Hematopoietic multipotent progenitor cell treated with erythropoietin and hydrocortisone succinate and interleukin-3 and kit ligand, for 17 days (in vitro differentiated cells): ENCODE results near the gene HDAC4.

Experiments
- DNase-seq: peaks from one replicate; pipeline ENCODE4 v3.0.0-alpha.2; 2015; ENCODE audit warnings: low spot score

The HDAC4 gene

DNA sequence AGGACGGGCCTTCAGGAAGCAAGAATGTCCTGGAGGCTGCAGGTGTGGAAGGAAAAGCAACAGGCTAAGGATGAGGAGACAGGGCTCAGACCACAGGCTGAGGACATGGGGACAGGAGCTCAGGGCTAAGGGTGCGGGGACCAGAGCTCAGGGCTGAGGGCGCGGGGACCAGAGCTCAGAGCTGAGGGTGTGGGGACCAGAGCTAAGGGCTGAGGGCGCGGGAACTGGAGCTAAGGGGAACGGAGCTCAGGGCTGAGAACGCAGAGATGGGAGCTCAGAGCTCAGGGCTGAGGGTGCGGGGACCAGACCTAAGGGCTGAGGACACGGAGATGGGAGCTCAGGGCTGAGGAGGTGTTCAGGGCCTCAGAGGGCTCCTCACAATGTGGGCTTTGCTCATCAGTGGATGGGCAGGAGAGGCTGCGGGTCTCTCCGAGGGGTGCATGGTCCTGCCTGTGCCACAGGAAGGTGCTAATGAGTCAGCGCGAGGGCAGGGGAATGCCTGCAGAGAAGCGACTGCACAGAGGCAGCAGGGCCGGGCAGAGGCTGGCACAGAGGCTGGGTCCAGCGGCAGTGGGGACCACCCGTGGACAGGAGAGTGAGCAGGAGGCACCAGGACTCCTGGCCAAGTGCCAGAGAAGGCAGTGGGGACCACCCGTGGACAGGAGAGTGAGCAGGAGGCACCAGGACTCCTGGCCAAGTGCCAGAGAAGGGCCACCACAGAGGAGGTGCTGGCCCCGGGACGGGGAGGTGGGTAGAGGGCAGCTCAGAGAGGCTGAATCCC is 281.3 kb downstream of the HDAC4 start:
- no peak for DNase-seq

DNA sequence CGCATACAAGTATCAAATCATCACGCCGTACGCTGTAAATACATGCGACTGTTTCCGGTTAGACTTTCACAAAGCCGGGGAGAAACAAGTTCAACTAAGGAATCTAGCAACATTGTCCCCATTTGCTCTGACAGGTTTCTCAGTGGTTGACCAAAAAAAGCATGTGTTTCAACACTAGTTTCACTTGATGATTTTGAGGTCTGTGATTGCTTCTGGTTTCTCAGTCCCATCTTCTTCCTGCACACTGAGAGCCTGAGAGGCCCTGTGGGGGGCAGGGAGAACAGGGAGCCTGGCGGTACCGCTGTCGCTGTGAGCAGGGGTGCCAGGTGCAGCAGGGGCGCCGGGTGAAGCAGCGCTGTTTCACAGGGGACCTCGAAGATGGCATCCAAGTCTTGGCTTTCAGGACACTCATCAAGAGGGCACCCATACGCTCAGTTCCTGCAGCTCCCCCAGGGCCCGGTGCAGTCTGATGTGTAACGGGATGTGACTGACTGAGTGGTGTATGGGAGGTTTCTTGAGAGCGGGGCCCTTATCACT is 282.1 kb downstream of the HDAC4 start:
- no peak for DNase-seq

DNA sequence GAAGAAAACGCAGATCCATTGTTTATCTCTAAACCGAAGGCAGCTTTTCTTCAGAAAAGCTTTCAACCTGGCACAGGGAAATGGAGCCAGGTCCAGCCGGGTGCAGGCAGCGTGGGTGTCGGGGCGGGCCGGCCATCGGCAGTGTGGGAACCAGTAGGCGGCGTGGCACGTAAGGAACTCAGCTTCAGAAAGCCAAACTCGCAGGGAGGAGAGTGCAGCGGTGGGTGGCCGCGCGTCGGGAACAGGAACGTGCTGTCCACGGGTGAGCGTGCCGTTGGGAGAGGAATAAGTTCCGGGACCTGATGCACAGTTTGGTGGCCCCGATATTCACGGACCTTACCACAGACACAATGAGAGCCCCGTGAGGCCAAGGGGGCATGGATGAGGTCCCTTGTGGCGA is 282.6 kb downstream of the HDAC4 start:
- no peak for DNase-seq

DNA sequence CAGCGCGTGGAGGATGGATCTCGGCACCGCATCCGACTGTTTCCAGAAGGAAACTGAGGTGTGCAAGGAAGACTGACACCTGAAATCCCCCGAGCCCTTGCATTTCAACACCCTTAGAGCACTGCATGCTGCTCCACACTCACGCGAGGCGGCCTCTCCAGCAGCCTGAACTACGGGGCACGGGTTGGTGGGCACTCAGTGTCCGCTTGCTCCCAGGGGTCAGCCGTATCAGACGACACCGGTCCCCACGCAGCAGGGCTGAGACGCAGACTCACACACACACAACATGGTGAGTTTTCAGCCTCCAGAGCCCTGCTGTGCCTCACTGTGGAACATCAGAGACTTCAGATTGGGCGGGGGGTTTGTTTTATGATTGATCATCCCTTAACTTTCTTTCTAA is 283.0 kb downstream of the HDAC4 start:
- DNase-seq, result no peak

DNA sequence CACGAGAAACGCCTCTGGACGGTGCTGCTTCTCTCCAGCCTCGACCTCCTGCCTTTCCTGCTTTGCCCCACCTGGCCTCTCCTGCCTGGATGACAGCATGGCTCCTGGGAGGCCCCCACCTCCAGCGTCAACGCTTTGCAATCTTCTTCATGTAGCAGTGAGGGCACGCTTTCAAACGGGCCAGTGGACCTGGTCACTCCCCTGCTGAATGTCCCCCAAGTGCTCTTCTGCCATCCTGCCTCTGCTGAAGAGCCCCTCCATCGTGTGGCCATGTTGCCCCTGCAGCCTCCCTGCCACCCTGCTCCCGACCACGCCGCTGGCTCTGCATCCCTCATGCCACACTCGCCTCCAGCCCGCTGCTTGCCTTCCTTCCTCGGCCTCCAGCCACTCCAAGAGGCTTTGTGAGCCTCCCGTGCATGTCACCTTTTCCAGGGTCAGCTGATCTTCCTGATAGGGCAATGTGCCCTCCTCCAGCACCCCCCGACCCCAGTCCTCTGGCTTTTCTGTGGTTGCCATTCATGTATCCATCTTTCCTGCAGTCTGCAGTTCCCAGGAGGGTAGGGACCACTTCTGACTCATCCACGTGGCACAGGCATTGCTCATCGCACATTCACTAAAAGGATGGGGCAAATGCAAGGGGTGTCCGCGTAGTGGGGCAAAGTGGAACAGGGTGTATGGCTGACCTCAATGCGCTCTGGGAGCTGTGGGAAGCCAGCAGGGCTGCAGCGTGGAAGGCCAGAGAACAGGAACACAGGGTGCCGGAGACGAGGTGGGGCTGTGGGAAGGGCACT is 284.2 kb downstream of the HDAC4 start:
- DNase-seq, result no peak

DNA sequence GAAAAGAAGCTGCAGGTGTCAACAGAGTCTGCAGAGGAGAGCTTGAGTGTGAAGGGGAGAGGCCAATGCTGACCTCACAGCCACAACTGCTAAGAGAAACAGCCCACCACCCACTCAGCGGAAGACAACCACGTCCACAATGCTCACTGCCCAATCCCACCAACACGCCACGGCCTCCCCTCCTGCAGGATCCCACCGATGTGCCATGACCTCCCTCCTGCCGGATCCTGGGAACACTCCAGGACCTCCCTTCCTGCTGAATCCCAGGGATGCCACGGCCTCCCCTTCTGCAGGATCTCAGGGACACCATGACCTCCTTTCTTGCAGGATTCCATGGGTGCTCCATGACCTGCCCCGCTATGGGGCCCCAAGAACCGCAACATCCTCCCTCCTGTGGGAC is 285.2 kb downstream of the HDAC4 start:
- no peak for DNase-seq

DNA sequence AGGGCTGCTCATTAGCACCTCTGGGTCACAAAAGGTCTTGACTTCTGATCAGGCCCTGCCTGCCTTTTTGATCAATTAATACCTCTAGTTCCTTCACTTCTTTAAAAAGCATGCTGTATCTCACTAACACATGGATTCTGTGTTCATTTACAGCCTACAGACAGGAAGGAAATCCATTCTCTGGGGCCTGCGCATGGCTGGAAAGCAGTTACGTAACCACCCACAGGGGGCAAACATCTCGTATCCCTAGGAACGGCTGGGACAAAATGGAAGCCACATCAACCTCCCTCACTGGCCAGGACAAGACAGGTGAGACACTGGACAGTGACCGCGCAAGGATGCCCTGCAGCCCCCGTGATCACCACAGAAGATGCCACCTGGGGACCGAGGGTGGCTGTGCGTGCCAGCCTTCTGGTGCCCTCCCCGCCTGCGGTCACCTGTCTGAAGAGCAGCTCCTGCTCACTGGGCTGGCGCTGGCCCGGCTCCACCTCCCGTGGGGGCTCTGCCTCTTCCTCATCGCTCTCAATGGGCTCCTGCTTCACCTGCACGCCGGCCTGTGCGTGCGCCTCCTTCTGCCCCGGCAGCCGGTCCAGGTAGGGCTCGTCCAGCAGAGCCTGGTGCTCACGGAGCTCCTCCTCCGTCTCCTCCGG is 286.1 kb downstream of the HDAC4 start:
- DNase-seq, result no peak

DNA sequence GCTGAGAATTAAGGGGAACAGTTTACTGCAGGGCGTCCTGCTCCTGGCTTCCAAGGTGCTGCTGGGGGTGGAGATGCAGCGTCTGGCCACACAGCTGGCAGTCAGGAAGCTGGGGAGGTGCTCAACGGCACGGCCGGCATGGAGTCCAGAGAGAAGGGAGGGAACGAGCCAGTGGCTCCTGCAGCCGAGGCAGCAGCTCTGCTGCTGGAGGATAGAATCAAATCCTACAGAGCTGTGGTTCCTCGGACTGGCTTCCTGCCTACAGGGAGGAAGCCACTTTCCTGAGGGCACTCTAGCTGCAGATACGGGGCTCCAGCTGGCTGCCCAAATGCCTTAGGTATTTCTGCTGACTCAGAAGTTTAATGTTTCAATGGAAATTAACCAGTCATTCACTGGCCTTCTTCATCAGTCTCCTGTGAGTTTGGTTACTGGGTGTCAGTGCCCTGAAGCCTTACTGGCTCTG is 286.7 kb downstream of the HDAC4 start:
- DNase-seq, result no peak

DNA sequence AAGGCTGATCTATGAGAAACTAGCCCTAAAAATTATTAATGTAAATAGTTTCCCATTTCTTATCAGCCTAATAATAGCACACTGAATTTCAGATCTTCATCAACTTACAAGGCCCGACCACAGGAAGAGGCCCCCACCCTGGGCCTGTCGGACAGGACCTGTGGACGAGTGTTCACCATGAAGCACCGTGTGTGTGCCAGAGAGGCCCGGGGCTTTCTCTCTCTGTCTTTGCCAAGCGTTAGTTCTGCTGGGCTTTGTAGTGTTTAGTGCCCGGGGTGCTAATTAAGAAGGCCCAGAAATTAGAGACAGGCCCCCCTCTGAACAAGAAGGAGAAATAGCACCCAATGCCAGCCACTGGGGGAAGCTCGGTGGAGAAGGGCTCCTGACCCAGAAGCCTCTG is 287.2 kb downstream of the HDAC4 start:
- no peak for DNase-seq

DNA sequence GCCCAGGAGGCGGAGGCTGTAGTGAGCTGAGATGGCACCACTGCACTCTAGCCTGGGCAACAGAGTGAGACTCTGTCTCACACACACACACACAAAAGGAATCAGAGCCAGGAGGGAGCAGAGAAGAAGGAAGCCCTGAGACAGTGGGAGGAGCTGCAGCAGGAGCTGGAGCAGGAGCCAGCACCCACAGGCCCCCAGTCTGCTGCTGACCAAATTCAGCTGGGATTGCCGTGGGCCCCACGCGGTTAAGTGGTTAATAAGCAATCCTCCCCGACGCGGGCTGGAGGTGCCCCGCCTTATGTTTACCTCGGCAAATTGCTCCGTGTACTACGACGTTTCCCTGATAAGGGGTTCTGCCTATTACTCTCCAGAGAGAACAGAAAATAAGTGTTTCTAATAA is 287.6 kb downstream of the HDAC4 start:
- peak; percentile 14 for DNase-seq

DNA sequence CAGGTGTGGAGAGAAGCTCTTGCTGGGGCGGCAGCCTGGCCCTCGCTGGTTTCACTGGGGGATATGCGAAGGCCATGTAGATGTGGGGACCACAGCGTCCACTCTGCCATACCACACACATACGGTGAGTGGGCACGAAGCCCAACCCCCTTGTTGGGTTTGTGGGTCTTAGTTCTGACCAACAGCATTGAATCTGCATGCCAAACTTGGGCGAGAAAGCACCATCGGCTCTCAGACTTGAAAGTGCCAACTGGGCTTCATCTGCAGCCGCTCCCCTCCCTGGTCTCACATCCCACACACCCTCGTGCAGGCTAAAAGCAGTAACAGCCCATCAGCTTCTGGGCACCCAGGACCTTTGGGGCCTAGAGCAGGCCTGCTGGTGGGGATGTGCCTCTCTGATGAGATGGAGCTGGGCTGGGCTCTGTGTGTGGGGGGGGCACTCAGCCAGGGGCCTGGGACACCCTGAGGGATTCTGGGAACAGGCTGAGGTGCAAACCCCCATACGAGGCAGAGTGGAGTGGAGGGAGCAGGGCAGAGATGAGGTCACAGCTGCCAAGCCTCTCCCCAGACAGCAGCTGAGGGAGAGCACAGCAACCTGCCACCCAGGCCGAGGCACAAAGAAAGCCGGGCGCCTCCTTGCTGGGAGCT is 288.6 kb downstream of the HDAC4 start:
- no peak for DNase-seq

DNA sequence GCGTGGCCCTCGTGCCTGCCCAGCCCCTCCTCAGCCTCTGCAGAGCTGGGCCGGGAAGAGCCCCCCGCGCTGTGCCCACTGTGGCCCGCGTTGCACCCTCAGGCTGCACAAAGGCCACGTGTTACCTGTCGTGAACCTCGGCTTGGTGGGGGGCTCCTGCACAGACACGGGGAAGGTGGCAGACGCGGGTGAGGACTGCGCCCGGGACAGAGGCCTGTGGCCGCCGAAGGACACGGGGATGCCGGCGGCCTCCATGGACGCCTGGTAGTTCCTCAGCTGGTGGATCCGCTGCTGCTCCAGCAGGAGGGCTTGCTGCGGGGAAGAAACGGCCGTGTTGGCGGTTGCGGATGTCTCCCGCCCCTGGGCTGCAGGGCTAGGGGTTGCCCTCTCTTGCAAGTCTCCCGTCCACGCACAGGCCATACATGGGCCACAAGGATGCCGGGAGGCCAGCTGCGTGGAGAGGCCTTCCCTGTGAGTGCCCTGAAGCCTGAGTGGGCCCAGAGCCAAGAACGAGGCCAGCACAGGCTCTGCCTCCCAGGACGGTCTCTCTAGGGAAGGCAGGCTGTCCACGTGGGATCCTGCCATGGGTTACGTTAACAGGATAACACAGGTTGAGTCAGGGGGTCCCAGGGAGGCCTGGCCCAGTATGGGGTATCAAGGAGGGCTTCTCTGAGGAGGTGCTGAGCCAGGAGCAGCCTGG is 289.3 kb downstream of the HDAC4 start:
- no peak for DNase-seq

DNA sequence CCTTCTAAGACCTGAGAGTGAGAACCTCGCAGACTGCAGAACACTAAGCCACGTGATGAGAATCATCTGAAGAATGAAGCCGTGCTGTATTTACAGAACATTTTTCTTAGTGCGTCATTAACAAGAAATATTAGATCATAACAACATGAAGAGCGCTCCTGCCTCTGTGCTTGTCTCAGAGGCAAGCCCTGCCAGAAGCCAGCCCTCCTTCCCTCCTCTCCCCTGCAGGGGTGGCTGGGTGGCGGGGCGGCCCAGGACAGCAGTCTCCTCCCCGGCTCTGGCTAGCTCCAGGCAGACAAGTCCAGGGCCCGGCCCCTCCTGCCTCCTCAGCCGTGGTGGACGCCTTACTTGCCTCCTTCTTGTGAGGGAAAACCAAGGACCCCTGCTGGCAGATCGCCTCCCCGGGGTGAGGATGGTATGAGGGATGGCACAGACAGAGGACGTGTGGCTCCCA is 290.2 kb downstream of the HDAC4 start:
- DNase-seq, result no peak

DNA sequence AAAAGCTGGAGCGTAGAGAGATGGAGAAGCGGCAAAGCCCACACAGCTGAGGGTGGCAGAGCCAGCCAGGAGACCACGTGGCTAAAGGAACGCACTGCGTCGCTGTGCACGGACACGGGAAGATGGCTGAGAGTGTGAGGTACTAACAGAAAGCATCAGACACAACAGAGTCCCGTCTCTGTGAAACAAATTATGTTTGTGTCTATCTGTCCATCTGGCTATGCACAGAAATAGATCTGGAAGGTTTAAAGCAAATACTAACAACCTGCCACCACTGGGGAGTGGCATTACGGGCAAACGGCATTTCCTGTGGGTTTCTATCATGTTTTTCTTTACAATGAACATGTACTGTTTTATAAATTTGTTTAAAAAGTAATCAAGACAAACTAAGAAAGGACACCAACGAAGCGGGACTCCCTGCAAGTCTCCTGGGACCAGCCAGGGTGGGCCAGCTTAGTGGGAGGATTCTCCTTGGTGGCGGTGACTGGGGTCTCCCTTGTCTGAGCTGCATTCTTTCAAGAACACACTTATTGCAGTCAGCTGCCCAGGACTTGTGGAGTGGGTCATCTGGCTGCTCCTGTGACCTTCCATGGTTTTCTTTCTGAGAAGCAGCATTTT is 290.8 kb downstream of the HDAC4 start:
- DNase-seq, result no peak

DNA sequence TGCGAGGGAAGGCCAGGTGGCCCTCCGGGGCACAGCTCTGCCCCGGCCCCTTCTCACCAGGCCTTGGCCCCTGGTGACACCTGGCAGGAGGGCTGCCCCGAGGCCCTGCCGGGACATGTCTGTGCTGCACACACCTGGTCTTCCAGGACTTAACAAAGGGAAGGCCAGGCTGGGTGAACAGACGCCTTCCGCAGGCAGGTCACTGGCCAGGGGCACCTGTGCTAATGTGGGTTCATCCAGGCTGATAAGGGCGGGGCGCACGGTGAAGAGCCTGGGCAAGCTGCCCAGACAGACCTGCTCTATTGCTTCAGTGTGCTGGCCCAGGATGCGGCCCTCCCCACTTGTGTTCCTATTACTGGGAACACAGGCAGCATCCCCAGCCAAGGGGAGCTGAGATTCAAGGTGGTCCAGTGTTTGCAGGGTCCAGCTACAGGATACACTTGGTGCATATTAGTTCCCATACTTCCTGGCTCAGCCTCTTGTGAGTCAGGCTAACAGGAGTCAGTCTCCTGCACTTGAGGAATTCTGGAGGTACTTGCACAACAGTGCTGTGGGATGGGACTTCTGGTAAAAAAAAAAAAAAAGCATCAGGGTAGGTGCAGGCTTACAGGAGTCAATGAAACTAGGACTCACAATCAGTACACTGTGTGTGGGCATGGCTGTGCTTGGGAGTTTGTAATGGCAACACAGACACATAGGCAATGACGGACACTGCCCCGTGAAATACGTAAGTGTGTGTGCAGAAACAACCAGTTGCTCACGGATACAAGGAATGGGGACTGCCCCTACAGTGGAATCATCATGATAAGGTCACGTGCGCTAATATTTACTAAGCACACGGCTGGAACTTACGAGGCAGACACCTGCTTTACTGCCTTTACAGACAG is 291.5 kb downstream of the HDAC4 start:
- no peak for DNase-seq

DNA sequence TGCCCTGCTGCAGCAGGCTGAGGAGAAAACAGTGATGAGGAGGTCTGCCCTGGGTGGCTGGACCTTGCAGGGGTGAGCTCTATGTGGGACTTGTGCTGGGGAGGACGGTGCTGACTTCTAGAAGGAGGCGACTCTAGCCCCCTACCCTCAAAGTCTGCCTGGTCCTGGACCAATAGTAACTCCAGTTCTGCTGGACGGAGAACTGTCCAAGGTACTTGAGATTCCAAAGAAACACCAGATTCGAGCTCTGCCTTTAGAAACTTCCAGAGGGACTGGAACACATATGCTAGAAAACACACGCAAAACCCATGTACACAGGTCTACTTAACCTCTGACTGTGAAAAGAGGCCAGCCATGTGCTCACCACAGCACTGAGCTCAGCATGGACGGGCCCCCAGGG is 292.4 kb downstream of the HDAC4 start:
- DNase-seq, result no peak

DNA sequence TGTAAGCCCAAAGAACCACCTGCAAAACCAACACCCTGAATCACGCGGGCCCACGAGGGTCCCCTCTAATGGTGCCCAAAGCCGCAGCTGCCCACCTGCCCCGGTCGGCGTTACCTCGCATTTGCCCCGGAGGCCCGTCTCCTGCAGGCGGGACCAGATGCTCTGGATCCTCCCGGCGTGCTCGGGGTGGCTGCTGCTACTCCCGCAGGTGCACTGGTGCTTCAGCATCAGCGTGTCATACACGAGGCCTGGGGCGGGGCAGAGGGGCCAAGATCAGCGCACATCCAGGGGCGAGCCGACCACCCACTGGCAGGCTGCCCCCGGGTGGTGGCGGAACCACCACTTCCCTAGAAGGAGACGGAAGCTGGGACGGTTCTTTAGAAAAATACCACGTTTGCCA is 292.9 kb downstream of the HDAC4 start:
- no peak for DNase-seq

DNA sequence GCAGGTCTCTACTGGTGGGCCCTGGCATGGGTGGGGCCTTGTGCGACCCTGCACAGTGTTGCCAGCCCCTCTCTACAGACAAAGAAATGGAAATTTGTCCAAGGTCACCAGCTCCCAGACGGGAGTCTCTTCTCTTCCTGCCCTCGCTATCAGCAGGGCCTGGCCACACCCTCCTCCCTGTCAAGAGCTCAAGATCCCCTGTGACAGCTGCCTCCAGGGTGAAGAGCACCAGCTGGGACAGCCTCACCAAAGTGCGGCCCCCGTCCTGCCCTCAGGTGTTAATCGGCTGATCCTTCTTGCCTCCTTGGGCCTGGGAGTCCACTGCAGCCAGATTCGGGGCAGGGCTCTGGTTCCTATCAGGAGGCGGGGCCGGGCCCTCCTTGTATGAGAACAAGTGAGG is 293.9 kb downstream of the HDAC4 start:
- DNase-seq, result no peak

DNA sequence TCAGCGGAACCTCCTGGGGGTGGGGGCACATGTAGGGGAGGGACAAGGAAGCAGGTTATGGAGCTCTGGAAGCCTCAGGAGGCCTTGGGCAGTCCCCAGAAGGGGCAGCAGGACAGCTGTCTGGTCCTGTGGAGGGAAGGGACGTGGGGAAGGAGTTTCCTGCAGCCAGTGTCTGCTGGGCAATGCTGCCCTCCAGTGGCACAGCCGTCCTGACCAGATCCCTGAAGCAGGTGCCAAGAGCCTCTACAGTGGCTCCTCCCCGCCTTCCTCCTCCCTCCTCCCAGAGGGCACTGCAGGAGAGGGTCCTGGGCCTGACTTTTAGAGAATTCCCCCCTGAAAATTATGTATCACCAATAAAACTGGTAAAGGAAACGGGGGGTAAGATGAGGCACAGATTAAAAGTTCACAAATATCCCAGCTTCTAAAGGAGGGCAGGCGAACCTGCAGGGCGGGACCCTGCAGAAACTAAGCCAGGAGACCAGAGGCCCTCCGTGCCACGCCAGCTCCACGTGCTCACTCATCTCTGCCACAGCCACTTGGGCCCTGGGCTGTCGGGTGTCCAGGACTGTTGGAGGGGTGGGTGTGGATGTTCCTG is 294.4 kb downstream of the HDAC4 start:
- DNase-seq, result peak; percentile 10

DNA sequence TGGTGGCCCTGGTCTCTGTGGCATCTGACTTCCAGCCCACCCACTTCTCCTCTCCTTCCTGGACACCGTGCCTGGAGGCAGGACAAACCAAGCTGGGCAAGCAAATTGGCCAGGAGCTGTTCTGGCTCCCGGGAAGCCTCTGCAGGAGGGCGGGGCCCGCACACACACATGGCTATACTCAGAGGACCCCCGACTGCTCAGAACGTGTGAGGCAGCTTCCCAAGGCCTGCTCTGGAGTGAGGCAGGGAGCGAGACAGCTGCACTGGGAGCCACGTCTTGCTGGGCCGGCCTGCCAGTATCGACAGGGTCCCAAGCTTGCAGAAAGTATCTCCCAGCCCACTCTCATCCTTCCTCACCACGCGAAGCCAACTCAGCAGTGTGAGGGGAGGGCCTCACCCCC is 295.6 kb downstream of the HDAC4 start:
- no peak for DNase-seq
